Measurements from ENCODE around the gene GGCT. TPM values are rescaled to one million over a fixed set of nuclear protein-coding genes. Genes with fewer than 3 reads are reported as not detected.
"Not testable (repeated sequence)": the region's sequence is repeated elsewhere in the genome, so short reads cannot be mapped to it uniquely, and the experiment has no call there.

The GGCT gene
- polyA plus RNA-seq, 10 donors: 30.7 to 44.9 (median 37.0) TPM

DNA sequence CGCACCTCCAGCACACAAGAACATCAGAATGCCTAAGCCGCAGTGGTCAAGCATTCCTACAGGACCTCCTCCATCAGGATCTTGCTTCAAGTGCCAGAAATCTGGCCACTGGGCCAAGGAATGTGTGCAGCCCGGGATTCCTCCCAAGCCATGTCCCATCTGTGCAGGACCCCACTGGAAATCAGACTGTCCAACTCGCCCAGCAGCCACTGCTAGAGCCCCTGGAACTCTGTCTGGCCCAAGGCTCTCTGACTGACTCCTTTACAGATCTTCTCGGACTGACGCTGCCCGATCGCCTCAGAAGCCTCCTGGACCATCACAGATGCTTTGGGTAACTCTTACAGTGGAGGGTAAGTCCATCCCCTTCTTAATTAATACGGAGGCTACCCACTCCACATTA lies 23.2 kb downstream of the GGCT start:
- DNase-seq: not testable (repeated sequence)

DNA sequence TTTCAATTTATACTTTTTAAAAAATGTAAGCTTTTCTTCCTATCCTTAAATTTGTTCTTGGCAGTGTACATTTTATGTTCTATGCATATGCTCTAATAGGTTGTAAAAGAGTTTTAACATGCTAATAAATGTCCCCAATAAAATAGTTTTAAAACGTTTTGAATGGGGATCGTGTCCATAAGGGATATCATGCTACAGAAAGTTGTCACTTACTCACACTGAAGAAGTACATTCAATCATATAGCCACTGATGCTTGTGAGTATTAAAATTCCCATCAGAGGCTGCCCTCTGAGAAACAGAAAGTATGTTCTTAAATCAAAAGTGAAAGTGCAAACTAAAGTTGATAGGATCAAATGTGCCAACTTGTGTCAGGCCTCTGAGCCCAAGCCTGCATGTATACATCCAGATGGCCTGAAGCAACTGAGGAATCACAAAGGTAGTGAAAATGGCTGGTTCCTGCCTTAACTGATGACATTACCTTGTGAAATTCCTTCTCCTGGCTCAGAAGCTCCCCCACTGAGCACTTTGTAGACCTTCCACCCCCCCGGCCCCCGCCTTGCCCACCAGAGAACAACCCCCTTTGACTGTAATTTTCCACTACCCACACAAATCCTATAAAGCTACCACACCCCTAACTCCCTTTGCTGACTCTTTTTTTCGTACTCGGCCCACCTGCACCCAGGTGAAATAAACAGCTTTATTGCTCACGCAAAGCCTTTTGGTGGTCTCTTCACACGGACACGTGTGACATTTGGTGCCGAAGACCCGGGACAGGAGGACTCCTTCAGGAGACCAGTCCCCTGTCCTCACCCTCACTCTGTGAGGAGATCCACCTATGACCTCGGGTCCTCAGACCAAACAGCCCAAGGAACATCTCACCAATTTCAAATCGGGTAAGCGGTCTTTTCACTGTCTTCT lies 25.2 kb downstream of the GGCT start:
- DNase-seq: peak in 2 of 3 donors; percentile 25 to 56

DNA sequence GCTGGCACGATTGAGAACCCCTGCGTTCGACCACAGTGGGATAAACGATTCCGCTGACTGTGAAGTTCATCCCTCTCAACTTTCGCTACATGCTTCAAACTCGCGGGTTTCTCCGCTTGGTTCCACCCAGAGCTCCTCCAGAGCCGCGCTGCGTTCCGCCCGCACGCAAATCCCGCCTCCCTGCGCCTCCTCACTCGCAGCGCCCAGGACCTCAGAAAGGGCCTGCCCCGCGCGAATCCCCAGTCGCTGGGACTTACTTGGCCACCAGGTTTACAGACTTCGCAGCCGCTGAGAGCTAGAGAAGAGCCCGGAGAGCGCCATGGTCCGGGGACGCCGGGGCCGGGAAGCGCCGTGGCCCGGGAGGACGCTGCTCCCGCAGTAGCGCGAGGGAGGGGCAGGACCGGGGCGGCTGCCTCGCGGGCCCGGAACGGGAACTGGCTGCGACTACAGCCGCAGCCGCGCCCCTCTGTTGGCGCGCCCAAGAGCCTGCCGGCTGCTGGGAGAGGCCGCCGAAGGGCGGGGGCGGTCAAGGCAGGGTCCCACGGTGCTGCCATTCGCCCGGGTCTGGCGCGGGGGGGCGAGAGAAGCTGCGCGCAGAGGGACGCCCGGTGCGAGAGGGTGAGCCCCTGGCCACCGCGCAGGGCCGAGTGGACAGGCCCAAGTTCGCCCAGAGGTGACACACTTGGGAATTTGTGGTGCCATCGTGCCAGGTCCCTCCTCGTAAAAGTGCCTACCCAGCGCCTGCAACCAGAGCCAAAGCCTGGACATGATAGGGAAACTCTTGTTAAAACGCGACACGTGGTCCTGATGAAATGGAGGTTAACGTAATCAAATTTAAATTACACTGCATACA lies 26.1 kb downstream of the GGCT start, which contains the start of gene NOD1:
NOD1 (minus strand) TSS at position 436 of the 853 bp plus-strand sequence. CDS start 21,863 bp downstream, outside the sequence.
- peak; percentile 73 to 95 (median 82) for DNase-seq

DNA sequence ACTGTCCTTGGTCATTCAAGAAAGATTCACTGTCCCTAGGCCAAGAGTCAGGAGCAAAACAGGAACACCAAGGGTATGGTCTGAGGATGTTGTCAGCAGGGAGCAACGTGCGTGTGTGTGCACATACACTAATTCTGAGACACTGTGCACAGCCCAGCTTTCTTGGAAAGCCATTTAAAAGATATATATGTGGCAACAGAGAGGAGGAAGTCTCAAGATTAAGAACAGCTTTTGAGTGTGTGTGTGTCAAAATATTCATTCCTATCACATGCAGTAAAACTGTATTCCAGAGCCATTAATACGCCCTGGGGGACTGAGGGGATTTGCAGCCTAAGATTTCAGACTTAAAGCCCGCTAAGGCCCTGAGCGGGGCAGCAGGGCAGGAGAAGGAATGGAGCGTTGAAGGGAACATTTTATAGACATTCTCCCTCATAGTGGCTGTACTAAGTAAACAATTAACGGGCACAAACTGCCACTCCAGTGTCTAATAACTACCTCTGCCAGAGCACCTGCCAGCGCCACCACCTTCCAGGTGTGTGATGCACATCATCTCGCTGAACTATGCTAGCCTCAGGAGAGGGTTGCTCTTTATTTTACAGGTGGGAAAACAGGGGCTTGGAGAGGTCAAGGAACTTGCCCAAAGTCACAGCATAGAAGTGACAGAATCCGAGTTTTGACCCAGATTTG lies 28.0 kb downstream of the GGCT start:
- DNase-seq: peak in 2 of 3 donors; percentile 22 to 42

DNA sequence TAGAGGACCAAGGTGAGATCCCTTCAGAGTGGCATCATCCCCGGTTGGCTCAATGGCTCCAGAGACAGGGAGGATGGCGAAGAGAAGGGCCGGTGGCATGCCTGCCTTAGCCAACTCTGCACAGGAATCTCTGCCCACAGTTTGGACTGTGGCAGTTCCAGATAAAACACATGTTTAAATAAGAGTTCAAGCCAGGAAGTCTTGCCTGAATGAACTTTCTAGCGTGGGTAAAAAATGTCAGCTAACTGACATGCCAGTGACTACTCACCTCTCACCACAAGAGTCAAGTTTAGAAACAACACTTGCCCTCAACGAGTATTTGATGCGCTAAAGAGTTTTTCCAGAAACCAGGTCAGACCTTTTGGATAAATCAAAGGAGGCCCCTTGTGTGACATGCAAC lies 29.0 kb downstream of the GGCT start:
- DNase-seq: no peak

DNA sequence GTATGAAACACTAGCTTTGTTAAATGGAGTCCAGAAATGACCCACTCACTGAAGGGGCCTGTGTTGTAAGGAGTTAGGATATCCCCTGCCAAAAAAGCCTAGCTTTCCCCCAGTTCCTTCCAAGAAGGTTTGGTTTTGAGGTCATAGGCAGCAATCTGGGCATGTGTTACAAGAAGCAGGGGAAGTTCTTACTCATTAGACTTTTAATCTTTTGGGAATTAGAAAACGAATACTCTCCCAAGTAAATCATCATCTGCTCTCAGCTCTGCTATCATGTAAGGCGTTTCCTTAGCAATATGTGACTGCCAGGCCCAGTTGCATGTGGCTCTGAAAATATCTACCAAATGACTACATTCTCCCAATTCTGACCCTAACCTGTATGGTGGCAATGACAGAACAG lies 29.7 kb downstream of the GGCT start:
- DNase-seq: peak; percentile 38 to 64 (median 49)

DNA sequence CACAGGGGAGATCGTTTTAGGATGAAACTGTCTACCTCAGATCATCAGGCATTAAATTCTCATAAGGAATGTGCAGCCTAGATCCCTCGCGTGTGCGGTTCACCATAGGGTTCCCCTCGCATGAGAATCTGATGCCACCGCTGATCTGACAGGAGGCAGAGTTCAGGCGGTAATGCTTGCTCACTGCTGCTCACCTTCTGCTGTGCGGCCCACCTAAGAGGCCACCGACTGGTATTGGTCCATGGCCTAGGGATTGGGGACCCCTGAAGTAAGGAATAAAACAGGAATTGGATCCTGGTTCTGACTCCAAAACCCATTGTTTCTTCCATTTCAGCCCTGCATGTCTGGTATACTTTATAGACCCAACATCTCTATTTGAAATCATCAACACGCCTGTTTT lies 30.1 kb downstream of the GGCT start:
- DNase-seq: no peak

DNA sequence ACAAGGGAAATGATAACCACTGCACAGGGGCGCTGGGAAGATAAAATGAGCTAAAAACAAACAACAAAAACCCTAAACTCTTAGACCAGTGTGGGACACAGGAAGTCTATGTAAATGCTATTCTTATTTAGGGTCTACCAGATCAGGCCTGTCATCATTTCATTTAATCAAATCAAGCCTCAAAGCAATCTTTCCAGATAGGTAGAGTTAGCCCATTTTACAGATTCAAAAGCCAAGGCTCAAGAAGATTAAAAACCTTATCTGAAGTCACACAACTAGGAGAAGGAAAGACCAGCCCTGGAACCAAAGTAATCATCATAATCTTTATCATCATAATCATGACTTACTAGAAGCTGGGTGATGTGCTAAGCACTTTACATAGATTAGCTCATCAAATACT lies 30.7 kb downstream of the GGCT start:
- DNase-seq: no peak

DNA sequence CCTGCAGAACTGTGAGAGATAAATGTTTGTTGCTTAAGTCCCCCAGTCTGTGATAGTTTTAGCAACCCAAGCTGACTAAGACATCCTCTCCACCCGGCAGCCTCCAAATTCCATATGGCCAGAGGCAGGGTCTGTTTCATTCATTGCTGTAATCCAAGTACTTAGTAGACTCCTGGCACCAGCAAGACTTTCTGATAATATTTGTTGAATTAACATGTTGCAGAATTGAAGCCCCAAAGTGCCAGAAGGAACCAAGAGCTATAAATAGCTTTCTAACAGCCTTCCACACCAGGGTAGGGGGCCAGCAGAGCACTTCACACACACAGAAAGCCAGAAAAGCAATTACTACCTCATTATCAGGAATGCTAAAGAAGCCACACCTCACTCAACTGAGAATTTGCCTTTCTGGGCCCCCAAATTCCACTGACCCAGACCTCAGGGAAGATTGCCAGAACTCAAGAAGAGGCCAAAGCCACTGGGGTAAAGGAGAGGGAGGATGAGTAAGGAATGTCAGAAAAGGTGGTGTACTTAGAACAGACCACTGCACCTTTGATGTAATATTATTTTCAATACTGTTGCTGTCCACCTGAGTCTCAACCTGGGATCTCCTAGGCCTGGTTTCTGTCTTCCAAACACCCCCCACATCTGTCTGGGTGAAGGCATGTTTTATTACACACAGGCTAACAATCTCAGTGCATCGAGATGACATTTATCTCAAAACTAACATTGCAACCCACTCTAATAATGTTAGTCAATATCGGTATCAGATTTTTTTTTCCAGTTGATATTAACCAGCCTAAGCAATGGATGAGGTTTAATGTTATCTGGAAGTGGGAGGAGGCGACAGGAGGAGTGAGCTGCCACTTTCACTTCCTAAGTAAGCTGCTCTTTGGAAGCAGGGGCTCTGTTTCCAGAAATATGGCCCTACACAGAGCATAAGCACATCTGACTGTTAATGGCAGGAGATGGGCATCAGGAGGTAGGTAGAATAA lies 31.5 kb downstream of the GGCT start:
- peak in 1 of 3 donors; percentile 64 for DNase-seq

DNA sequence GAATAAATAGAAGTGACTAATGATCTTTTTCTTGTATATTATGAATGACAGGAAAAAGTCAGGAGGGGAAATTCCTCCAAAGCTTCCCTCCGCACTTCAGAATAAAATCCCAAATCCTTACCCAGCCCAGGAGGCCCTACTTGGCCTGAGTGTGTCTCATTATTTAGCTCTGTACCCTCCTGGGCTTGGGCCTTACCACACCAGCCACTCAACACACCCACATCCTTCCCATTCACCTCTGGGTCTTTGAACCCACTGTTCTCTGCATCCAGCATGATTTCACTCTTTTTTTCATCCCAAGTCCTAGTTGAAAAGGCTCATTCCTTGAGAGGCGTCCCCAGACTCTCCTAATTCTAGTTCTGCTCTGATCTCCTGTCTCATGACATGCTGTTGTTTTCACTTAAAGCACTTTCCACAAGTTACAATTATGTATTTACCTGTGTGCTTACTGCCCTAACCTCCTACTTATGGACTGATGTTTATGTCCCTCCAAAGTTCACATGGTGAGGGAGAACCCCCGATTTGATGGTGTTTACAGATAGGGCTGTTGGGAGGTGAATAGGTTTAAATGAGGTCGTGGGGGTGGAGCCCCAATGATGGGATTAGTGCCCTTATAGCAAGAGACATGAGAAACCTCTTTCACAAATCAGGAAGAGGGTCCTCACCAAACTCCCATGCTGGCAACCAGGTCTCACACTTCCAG lies 32.4 kb downstream of the GGCT start:
- no peak for DNase-seq

DNA sequence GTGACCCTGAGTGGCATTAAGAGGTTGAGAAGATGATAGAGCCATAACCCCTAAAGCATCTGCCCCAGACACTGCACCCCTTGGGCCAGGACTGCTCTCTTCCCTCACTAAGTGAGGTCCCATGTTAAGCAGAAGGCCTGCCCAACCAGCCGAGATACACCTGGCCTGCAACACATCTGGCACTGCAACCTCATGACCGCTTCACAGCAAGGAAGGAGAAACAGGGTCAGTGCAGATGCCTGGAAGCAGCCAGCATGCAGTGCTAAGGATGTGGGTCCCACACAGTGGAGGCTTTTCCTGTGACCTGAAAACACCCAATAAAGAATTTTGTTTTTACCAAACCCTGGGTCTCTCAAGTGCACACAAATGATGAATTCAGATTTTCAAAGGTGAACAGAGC lies 33.4 kb downstream of the GGCT start:
- DNase-seq: peak in 1 of 3 donors; percentile 38

DNA sequence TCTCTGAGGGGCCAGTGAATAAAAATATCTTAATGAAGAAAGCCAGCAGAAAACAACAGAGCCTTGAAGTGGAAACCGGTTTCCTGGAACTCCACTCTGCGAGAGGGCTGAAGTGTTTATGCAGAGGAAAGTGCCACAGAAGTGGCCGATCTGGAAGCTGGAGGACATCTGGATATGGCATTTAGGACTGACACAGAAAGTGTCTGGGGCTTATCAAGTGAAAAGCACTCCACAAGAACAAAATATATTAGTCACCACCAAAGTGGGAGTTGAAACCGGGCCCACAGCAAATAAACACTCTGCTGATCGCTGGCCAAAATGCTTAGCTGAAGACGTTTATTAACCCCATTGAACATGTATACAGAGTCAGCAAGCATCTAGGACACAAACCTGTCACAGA lies 33.9 kb downstream of the GGCT start:
- peak in 2 of 3 donors; percentile 50 to 75 for DNase-seq

DNA sequence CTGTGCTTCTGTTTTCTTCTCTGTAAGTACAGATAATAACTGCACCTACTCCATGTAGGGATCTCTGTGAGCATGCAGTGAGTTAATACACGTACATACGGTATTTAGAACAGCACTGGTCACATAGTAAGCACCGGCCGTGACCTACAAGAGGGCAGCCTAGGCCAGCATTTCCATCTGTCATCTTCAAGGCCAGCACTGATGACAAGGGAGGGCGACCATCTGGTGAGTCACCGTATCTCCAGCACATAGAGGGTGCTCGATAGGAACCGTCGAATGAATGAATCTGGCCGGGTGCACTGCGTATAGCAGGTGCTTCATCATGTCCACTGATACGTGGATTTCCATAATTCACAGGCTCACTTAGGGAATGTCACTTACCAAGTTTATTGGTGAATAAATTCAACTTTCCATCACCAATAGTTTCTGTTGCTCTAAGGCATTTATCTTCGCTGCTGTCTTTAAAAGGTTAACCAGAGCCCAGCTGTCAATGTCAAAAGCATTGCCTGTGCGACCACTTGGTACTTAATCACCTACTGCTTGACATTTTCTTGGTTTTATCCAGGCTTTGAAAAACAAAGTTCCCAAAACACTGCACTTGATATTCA lies 34.4 kb downstream of the GGCT start:
- peak in 2 of 3 donors; percentile 28 to 36 for DNase-seq

DNA sequence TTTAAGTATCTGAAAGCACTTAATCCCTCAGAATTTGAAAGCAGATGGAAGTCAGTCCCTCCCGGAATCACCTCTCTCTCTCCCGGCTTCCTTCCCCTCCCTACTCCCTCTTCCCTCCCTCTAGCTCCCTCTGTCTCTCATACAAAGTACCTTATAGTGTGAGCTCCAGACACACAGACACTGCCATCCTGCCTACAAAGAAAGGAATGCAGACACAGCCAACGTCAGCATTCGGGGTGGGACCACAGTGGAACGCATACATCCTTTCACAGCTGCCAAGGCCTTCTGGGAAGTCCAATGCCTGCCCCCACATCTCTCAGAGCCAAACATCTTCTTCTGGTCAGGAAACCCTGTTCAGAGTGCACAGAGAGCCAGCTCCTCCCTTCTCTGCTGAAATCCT lies 35.3 kb downstream of the GGCT start:
- peak; percentile 78 to 97 (median 86) for DNase-seq

DNA sequence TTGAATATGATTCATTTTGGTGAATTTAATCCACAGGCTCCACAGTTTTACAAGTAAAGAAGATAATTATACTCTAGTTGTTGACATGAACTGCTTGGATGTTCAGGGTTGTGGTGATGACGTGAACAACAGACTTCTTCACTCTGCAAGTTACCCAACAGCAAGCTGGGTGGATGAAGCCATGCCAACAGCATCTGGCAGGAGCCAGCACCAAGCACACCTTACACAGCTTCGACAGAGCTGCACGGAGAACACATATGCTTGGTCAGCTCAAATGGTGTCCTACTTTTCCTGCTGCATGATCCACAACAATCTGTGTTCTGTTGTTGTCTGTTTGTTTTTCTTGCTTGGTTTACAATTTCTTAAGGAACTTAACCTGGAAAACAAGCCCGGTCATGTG lies 35.8 kb downstream of the GGCT start:
- no peak for DNase-seq

DNA sequence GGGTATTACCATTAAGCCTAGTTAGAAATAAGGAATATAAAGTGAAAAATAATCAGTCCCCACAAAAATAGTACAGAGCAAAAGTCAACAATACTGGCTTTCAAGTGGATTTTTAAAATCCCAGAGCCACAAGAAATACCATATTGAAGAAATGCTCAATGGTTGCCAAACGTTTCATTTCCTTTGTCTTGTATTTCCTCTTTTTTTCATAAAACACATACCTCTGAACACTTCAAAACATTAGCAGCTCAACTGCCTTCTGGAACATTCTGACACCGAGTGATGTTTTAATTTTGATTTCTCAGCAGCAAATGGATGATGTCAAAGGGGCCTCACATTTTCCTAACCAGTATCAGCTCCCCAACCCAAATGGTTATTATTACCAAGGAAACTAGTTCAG lies 36.6 kb downstream of the GGCT start:
- DNase-seq: no peak

DNA sequence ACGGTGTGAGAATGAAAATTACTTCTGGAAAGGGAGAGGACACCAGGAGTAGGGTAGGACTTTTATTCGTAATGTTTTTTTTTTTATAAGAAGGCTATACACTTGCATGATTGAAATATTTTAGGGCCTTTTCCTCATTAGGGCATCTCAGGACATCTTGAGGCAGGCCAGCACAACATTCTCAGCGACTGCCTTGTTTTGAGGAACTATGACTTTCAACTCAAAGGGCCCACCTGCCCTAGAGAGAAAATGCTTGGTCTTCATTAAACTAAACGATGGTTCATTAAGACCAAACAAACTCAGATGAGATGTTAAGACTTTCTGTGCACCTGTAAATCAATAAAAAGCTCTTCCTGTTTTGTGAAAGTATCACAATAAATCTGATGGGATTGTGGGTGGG lies 37.4 kb downstream of the GGCT start:
- no peak for DNase-seq

DNA sequence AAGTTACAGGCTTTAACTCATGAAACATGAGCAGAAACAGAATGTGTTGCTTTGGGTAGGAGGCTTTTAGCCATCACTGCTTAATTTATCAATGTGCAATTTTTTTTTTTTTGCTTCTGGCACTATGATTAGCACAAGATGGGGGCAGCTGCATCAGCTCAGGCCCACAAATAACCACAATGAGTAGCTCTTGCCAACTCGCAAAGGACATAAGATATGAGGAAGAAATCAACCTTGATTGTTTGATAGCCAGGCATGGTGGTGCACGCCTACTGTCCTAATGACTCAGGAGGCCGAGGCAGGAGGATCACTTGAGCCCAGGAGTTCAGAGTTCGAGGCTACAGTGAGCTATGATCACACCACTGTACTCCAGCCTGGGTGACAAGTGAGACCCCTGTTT lies 38.4 kb downstream of the GGCT start:
- no peak for DNase-seq

DNA sequence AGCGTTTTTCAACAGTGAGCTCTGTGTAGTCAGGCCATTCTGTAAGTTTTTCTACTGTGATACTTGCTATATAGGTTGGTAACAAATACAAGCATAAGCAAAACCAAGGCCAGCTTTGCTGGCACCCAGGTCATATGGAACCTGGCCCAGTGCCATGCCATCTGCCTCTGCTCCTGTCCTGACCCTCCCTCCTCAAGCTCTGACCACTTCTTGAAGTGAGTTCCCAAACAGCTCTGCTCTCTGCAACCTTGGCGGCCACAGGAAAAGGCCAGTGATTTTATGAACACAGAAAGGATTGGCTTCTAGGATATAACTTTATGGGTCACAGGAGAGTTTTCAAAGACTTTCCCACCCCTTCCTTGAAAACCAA lies 38.8 kb downstream of the GGCT start:
- DNase-seq: peak in 1 of 3 donors; percentile 18
